ENCODE results near the gene PEX7.
"Not testable (repeated sequence)": the region's sequence is repeated elsewhere in the genome, so short reads cannot be mapped to it uniquely, and the experiment has no call there.

The PEX7 gene

DNA sequence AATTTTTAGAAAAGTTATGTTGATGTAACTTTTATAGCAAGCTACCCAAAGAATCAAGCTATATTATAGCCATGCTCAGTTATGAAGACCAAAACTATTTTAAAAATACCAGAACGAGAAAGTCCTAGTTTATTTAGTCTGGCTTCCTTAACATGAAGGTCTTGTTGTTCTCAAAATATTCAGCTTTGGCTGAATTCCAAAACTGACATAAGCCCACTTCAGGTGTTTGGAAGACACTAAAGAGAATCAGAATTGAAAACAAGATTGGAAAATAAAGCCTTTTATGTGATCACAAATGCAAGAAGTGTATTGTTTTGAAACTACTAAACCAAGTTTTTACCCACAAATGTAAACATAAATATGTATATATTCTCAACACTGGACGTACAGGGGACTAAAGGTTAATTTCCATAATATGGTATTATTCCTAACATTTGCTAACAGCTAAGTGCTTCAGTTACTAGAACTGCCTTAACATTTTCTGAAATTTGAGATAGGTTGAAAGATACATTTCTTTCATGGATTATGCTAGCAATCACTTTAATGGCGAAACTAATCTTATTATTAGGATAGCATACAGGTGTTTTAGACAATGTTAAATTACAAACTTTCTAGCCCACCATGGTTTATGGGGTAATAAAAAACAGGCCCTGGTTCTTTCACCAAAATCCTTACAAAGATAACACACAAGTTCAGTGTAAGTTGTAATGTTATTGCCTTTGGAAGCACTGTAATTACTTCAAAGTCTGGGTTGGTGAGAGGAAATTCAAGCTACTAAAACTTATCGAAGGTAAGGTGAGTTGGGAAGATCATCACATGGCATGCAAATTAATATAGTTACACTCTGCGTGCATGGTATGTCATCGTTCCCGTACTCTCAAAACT lies 31.7 kb upstream of the PEX7 start:
- no peak for DNase-seq

DNA sequence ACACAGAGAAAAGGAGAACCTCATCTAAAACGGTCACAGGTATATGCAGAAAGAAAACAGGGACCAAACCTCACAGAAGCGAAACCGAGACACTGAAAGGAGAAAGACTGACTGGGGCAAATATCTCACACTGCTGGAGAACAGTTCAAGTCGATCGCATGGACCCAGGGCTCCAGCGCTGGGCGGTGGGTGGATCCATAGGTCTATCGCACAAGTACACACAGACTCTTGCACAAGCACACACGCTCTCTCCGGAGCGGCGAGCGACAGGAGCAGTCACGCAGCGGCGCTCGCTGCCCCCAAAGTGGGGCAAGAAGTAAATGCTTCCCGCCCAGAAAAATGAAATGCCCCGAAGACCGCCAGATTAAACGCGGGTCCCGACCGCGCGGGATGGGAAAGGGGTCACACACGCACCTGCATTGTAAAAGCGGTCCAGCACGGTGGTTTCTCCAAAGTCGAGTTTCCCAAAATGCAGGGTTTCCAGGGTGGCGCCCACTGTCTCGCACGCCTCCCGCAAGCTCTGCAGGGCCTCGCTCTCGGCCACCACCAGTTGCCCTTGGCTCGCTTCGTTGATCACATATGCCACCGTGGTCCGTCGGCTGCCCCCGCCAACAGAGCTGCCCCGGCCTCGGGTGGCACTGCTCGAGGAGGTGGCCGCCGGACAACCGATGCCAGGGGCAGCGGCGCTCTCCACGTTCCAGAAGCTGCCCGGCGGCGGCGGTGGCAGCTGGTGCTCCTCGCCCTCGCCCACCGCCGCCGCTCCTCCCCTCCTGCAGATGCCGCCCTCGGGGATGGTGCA lies 30.9 kb upstream of the PEX7 start:
- peak; percentile 75 to 80 for DNase-seq

DNA sequence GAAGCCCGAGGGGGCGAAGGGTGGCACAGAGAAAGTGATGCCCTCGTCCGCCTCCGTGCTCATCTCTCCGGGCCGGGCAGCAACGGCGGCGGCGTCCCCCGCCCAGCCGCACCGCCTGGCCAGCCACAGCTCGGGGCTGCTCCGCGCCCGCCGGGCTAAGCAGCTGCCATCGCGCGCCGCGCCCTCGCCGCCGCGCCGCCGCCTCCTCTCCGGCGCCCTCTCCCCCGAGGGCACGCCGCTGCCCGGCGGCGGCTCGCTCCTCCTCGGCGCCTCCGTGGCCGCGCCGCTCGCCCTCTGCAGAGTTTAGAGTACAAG lies 30.3 kb upstream of the PEX7 start:
- DNase-seq, result peak in 1 of 2 experiments; percentile 63

DNA sequence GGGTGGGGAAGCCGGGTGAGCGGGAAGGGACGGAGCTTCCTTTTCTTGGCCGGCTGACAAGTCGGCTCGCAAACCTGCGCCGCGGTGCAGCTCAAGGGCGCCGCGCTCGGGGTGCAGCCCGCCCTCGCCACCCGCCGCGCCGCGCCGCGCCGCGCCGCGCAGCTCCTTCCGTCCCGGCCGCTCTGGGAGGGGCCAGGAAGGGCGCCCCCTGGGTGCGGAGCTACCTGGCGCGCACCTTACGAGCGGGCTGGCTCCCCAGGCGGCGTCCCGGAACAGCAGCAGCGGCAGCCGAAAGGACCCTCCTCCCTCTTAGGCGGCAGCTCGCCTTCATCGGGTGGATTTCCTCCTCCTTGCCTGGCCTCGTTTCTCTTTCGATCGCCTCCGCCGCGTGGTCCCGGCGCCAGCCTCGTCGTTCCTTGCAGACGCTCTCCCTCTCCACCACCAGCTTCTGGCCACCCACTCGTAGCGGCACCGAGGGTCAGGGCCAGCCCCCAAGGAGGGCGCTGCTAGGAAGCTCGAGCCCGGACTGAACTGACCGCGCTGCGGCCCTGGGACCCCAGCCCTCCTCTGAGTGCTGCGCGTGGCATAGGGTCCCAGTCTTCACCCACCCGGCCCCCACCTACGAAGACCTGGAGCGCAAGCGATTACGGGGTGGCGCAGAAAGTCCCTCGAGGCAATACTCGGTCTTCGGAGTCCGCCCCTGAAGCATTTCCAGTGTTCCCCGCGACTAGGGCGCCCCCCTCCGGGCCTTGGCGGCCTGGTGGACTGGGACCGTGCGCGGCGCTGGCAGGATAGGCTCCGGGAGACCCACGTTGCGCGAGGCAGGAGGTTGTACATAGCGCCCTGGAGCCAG lies 29.8 kb upstream of the PEX7 start, which contains the start of gene MAP3K5:
Gene MAP3K5 (minus strand): TSS at position 68 of the 853 bp plus-strand sequence. CDS start 320 bp downstream, outside the sequence.
- DNase-seq, result peak; percentile 97 to 98

DNA sequence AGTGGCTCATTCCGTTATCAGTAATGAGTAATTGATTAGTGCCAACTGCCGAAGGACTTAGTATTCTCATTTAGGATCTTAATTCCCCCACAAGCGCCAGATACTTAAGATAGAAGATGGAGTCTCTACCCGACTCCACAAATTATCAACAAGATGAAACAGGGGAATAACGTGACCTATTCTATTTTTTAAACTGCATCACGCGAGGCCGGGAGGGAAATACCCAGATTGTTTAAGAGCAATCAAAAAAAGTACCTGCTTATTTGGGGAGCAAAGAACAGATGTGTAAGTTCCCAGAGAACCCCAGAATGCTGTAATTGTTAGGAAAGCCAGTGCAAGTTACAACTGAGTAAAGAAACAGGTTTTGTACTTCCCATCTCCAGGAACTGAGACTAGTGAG lies 29.0 kb upstream of the PEX7 start:
- no peak for DNase-seq

DNA sequence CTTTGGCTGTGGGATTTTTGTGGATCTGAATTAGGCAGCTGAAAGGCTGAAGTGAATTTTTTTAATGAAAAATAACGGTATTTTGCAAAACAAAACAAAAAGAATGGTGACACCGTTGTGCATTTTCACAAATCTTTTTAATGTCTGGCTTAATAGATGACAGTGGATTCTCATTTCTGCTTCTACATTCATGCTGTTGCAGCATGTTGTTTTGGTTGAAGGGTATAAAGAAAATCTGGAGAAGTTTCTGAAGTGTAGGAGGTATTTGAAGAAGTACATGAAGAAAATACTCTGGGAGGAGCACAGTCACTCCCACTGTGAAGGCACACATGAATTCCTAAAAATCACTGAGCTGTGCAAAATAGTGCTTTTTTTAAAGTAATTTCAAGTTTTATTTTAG lies 27.0 kb upstream of the PEX7 start:
- no peak for DNase-seq

DNA sequence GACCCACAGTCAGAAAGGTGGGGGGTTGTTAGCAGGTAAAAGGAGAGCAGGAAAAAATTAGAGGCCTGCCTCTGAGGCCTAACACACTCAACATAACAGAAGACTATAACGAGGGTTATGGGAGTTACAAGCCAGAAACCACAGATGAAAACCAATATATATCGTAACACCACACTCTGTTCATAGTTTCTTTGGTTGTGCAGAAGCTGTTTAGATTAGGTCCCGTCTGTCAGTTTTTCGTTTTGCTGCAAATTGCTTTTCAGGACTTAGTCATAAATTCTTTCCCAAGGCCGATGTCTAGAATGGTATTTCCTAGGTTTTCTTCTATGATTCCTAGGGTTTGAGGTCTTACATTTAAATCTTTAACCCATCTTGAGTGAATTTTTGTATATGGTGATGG lies 26.4 kb upstream of the PEX7 start:
- DNase-seq, result no peak

DNA sequence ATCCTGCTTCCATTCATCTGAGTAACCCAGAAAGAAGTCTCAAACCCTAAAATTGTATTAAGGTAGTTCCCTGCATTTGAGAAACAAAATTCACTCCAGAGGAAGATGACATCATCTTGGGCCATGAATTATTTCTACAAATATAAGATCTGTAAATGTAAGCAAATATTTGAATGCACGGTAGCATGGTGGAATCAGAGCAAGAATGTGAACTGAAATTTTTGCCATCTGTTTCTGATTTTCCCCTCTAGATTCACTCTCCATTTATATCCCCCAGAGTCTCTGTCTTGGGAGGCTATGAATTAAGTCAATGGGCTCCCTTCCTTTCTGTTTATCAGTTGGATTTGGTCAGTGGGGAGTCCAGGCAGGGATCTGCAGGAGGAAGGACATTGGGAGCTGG lies 24.3 kb upstream of the PEX7 start:
- no peak for DNase-seq

DNA sequence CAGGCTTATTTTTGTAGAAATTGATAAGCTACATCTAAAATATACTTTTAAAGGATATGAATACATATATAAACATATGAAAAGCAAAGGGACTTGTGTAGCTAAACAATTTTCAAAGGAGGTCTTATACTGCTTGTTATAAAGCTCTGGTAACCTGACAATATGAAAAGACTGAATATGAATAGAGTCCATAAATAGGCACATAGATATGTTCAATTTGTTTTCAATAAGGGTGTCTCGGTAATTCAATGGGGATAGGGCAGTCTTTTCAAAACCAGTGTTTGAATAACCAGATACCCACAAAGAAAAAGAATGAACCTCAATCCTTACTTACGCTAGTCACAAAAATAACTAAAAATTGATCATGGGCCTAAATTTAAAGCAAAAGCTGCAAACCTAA lies 20.8 kb upstream of the PEX7 start:
- DNase-seq, result no peak

DNA sequence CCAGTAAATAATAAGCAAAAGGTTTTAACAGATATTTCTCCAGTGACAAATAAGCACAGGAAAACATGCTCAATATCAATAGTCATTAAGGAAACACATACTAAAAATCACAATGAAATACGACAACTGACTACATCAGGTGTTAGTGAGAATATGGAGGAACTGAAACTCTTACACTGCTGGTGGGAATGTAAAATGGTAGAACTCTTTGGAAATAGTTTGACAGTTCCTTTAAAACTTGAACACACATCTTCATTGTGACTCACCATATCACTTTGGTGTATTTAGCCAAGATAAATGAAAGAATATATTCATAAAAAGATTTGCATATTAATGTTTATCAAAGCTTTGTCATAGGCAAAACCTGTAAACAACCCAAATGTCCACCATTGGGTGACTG lies 18.8 kb upstream of the PEX7 start:
- DNase-seq, result no peak

DNA sequence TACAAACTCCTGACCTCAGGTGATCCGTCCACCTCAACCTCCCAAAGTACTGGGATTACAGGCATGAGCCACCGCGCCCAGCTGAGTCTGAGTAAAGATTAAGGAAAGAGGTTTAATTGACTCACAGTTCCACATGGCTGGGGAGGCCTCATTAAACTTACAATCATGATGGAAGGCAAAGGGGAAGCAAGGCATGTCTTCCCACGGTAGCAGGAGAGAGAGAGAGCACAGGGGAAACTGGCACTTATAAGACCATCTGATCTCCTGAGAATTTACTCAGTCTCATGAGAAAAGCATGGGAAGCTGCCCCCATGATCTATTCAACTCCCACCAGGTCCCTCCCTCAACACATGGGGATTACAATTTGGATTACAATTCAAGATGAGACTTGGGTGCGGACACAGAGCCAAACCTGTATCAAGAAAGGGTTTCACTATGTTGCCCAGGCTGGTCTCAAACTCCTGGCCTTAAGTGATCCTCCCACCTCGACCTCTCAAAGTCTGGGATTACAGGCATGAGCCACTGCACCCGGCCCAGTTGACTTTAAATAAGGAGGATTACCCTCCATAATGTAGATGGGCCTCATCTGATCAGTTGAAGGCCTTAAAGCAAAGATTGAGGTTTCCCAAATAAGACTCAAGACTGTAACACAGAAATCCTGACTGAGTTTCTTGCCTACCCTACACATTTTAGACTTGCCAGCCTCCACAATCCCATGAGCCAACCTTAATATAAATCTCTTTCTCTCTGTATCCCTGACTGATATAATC lies 13.1 kb upstream of the PEX7 start:
- no peak for DNase-seq

DNA sequence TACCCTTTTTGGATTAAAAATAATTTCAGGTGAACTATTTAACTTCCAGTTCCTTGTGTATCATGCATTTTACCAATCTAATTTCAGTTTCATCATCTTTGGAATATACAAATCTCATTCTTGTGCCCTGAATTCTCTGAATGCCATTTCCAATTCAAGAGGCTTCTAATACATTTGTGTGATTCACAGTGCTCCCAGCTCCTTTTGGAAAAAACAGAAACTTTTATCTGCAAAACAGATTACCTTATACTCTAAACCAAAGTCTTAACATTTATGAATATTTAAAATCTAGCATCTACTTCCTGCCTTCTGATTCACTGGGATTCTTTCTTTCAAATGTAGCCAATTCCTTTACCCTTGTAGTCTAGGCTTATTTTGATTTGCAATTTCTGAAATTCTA lies 11.1 kb upstream of the PEX7 start:
- DNase-seq, result no peak

DNA sequence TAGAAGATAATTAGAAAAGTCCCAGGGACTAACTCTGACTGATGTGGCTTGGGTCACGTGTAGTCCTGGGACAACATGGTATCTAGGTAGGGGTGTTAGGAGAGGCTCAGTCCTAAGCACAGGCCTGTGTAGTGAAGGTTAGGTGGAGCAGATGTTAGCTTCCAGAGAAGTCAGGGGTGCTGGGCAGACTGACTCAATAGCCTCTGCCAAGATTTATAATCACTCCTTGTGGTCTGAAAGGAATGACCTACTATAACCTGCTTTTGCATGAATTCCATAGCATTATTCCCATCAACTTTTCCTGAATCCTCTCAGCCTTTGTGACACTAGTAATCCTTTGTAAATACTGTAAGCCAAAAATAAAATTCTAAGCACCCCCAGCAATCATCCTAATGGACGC lies 10.2 kb upstream of the PEX7 start:
- no peak for DNase-seq

DNA sequence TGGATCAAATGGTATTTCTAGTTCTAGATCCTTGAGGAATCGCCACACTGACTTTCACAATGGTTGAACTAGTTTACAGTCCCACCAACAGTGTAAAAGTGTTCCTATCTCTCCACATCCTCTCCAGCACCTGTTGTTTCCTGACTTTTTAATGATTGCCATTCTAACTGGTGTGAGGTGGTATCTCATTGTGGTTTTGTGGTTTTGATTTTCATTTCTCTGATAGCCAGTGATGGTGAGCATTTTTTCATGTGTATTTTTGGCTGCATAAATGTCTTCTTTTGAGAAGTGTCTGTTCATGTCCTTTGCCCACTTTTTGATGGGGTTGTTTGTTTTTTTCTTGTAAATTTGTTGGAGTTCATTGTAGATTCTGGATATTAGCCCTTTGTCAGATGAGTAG lies 6.8 kb upstream of the PEX7 start:
- DNase-seq, result not testable (repeated sequence)

DNA sequence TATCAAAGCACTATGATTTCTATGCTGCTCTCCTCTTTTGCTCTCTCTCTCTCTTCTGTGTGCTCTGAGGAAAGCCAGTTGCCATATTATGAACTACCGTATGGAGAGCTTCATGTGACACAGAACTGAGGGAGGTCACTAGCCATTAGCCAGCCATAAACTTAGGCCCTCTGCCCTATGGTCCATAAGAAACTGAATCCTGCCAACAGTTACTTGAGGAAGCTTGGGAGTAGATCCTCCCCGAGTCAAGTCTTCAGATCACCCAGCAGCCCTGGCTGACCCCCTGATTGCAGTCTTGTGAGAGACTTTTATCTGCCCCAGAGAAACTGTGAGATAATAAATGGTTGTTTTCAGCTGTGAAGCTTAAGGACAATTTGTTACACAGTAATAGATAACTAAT lies 5.7 kb upstream of the PEX7 start:
- no peak for DNase-seq

DNA sequence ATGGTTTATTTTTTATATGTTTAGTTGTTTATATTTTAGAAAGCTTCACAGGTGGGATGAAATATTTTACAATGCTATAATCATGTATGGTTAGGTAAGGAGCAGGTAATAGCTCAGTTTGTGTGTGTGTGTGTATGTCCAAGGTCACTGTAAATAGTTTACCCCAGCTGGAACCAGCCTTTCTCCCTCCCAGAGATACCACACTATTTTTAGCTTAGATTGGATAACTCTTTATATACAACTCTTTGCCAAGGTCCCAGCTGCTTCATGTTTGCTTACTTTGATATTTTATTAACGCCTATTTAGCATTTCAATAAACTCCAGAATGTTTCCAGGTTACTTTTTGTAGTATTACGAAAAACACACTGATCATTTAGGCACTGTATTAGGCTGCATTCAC lies 1.8 kb upstream of the PEX7 start:
- DNase-seq, result no peak

DNA sequence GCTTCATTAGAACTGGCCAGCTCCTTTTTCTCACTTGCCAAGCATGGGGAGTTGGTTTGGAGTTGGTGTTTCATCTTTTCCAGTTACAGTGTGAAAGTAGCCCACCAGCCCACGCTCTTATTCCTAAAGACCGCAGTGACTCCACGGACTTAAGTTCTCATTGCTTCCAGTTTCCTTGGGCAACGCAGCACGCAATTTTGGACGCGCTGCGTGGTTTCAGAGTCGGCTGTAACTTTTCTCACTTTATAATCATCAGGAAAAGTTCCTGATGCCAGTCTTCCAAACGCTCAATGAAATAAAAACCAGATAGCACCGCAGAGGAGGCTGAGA lies 381 bp upstream of the PEX7 start:
- DNase-seq, result peak; percentile 78 to 85

DNA sequence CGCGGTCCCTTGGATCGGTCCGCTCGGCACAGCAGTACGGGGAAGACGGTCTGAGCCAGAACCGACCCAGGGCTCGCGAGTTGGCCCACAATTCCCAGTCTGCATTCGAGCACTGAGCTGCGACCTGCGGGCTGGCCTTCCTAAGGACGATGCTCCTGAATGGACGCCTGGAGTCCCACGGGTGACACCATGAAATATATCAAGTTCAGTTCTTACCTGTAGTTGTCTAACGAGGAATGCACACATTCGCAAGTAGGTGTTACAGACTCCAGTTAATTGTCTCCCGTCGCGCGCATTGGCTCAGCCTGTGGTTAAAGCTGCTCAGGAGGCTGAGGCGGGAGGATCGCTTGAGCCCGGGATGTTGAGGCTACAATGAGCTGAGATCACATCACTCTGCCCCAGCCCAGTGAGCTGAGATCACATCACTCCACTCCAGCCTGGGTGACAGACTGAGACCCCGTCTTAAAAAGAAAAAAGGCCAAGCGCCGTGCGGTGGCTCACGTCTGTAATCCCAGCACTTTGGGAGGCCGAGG lies 802 bp downstream of the PEX7 start:
- no peak for DNase-seq

DNA sequence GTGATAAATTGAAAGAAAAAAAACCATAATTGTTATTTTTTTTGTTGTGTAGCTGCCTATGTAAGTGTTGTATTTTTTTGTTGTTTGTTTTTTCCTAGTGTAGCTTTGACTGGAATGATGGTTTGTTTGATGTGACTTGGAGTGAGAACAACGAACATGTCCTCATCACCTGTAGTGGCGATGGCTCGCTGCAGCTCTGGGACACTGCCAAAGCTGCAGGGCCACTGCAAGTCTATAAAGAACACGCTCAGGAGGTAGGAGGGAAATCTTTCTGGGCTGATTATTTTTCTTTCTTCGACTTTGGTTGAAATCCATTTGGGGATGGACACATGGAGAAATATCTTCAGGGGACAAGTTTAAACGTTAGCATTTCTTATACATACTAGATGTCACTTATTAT lies 3.8 kb downstream of the PEX7 start:
- DNase-seq, result no peak

DNA sequence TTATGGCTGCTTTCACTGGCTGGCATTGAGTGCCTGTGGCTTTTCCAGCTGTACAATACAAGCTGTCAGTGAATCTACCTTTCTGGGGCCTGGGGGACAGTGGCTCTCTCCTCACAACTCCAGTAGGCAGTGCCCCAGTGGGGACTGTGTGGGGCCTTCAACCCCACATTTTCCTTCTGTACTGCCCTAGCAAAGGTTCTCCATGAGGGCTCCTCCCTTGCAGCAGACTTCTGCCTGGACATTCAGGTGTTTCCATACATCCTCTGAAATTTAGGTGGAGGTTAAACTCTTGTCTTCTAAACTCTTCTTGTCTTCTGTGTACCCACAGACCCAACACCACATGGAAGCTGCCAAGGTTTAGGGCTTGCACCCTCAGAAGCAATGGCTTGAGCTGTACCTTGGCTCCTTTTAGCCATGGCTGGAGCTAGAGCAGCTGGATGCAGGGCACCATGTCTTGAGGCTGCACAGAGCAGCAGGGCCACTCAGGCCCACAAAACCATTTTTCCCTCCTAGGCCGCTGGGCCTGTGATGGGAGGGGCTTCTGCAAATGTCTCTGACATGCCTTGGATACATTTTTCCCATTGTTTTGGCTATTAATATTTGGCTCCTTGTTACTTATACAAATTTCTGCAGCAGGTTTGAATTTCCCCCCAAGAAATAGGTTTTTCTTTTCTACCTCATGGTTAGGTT lies 9.6 kb downstream of the PEX7 start:
- DNase-seq, result no peak

DNA sequence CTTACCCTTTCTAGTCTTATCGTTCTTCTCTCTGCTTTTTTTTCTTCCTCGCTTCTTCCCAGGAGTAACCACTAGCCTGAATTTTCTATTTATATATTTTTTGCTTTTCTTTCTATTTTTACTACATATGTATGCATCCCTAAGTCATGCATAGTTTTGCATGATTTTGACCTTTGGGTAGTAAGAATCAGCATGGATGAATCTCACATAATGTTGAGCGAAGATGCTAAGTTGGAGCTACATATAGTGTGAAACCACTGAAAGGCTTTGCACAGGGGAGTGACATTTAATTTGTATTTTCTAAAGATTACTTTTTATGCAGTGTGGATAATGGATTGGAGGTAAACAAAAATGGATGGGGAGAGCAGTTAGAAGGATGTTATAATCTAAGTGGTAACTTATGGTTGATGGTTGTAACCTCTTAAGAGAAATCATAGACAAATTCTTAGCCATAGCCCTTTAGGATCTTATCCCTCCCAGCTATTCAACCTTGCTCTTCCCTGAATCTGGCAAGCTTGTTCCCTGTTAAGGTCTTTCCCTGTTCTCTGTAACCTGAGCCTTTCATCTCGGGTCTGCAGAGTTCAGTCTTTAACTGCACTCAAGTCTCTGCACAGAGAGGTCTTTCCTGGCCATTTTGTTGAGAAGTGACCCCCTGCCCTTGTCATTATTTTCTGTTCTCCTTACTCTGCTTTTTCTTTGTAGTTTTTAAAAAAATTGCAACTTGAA lies 18.0 kb downstream of the PEX7 start:
- no peak for DNase-seq
